Keratinocyte (primary cell): Measurements from ENCODE around the gene CRYAB.

Experiments
- EZH2 ChIP-seq: IDR thresholded peaks from one replicate; pipeline ENCODE4 v1.6.1; 2012; ENCODE audit warnings: inconsistent platforms, mild to moderate bottlenecking, low read length, moderate library complexity
- TF ChIP-seq, protein P1 (sequence below), 3 experiments: IDR thresholded peaks in 1 of 3; conservative IDR thresholded peaks in 1 of 3; optimal IDR thresholded peaks in 1 of 3; 2 replicates in 2 of 3; 3 replicates in 1 of 3; pipeline versions ENCODE3 to v1.5.1; 2011; ENCODE audit warnings: low read length in 3 of 3, mild to moderate bottlenecking in 3 of 3, moderate library complexity in 2 of 3, control low read depth in 1 of 3, inconsistent platforms in 1 of 3; ENCODE audit not compliant: insufficient read depth in 2 of 3; ENCODE audit errors: extremely low read depth in 1 of 3

DNA sequence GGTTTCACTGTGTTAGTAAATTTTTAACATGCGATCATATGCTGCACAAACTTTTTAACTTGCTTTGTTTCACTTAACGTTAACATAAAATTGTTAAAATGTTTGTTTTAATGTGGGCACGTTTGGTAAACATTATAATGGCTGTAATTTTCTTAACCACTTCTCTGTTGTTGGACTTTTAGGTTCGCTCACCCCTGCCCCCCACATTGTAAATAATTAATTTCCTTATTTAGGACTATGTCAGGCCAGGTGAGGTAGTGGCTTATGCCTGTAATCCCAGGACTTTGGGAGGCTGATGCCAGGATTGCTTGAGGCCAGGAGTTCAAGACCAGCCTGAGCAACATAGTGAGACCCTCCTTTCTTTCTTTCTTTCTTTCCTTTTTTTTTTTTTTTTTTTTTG is 18.9 kb upstream of the CRYAB start:
- TF ChIP-seq, protein P1, sequence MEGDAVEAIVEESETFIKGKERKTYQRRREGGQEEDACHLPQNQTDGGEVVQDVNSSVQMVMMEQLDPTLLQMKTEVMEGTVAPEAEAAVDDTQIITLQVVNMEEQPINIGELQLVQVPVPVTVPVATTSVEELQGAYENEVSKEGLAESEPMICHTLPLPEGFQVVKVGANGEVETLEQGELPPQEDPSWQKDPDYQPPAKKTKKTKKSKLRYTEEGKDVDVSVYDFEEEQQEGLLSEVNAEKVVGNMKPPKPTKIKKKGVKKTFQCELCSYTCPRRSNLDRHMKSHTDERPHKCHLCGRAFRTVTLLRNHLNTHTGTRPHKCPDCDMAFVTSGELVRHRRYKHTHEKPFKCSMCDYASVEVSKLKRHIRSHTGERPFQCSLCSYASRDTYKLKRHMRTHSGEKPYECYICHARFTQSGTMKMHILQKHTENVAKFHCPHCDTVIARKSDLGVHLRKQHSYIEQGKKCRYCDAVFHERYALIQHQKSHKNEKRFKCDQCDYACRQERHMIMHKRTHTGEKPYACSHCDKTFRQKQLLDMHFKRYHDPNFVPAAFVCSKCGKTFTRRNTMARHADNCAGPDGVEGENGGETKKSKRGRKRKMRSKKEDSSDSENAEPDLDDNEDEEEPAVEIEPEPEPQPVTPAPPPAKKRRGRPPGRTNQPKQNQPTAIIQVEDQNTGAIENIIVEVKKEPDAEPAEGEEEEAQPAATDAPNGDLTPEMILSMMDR (optimal IDR thresholded peaks at IDR 0.05 in 1 of 3, IDR thresholded peaks at IDR 0.05 in 1 of 3, conservative IDR thresholded peaks at IDR 0.05 in 1 of 3; ENCODE audit: extremely low read depth in 1 of 3, insufficient read depth in 2 of 3, low read length in 3 of 3), result no peak
- no peak for TF ChIP-seq EZH2
